Upper lobe of left lung (tissue), 4 donors: ENCODE data around the gene NFATC2.

Experiments
- EP300 ChIP-seq, 4 donors: sonication (generic); formaldehyde crosslinking; IDR thresholded peaks; one replicate each; pipeline ENCODE4 v1.5.1; 2017; ENCODE audit warnings: antibody characterized with exemption in 4 of 4, control low read depth in 2 of 4
- POLR2A ChIP-seq, 4 donors: fragments of 450-650 bp; IDR thresholded peaks; one replicate each; pipeline ENCODE4 v1.5.1; 2016 to 2017; ENCODE audit warnings: antibody characterized with exemption in 4 of 4, mild to moderate bottlenecking in 2 of 4
- TF ChIP-seq, protein P1 (sequence below), 6 experiments: fragments of 450-650 bp in 4 of 6; fragments of 200-600 bp in 2 of 6; sonication (generic) in 2 of 6; IDR thresholded peaks; one replicate each; pipeline ENCODE4 v1.5.1; 2016 to 2019; ENCODE audit warnings: antibody characterized with exemption in 6 of 6

DNA sequence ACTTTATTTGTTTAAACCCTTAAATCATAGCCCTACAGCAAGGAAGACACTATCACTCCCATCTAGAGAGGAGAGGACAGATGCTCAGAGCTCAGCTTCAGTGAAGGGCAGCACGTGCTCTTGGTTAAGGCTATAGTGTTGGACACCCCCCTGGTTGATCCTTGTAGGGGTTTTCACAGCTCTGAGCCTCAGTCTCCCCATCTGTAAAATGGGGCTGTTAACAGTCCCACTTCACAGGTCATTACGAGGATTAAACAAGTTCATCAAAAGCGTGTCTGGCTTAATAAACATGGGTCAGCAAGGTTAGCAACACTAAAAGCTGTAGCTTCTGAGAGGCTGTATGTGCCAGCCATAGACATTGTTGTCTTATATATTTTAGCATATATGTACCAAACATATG, 82.4 kb downstream of the NFATC2 start:
- TF ChIP-seq EP300 (IDR thresholded peaks at IDR 0.05) (no peak), POLR2A (IDR thresholded peaks at IDR 0.05) (no peak)
- TF ChIP-seq, protein P1, sequence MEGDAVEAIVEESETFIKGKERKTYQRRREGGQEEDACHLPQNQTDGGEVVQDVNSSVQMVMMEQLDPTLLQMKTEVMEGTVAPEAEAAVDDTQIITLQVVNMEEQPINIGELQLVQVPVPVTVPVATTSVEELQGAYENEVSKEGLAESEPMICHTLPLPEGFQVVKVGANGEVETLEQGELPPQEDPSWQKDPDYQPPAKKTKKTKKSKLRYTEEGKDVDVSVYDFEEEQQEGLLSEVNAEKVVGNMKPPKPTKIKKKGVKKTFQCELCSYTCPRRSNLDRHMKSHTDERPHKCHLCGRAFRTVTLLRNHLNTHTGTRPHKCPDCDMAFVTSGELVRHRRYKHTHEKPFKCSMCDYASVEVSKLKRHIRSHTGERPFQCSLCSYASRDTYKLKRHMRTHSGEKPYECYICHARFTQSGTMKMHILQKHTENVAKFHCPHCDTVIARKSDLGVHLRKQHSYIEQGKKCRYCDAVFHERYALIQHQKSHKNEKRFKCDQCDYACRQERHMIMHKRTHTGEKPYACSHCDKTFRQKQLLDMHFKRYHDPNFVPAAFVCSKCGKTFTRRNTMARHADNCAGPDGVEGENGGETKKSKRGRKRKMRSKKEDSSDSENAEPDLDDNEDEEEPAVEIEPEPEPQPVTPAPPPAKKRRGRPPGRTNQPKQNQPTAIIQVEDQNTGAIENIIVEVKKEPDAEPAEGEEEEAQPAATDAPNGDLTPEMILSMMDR (IDR thresholded peaks at IDR 0.05) = no peak
